Keratinocyte (primary cell): ENCODE measurements around the gene PALMD. TPM values are rescaled to one million over a fixed set of nuclear protein-coding genes. Genes with fewer than 3 reads are reported as not detected.

Experiments
- DNase-seq: peaks from one replicate; pipeline ENCODE4 v3.0.0-alpha.2; 2011; ENCODE audit warnings: low read depth, missing footprints, low spot score
- FAIRE-seq: peaks from 2 replicates; lab custom pipeline; 2011; peaks lifted over from hg19 to GRCh38; lab: Jason Lieb, UNC
- H2AFZ ChIP-seq: 2 replicates; pipeline ENCODE4 v1.6.0; 2012; ENCODE audit warnings: low read length, control low read depth, inconsistent platforms; ENCODE audit not compliant: control insufficient read depth
- H3K27ac ChIP-seq: 2 replicates; pipeline ENCODE4 v1.5.1; 2011; ENCODE audit warnings: low read length; ENCODE audit not compliant: control insufficient read depth, insufficient read depth
- H3K27me3 ChIP-seq: 3 replicates; pipeline ENCODE4 v1.6.0; 2011; ENCODE audit warnings: low read length; ENCODE audit not compliant: control insufficient read depth, insufficient read depth; ENCODE audit errors: extremely low read depth
- H3K36me3 ChIP-seq, 2 experiments: 2 replicates in 1 of 2; 3 replicates in 1 of 2; pipeline ENCODE4 v1.5.1; 2011; ENCODE audit warnings: low read length in 2 of 2, mild to moderate bottlenecking in 1 of 2; ENCODE audit not compliant: control insufficient read depth in 2 of 2, insufficient read depth in 2 of 2; ENCODE audit errors: extremely low read depth in 1 of 2
- H3K4me1 ChIP-seq: 3 replicates; pipeline ENCODE4 v1.5.1; 2011; ENCODE audit warnings: low read length; ENCODE audit not compliant: control insufficient read depth, insufficient read depth; ENCODE audit errors: extremely low read depth
- H3K4me2 ChIP-seq: 3 replicates; pipeline ENCODE4 v1.6.0; 2011; ENCODE audit warnings: low read depth, low read length; ENCODE audit not compliant: control insufficient read depth, insufficient read depth; ENCODE audit errors: extremely low read depth
- H3K4me3 ChIP-seq, 3 experiments: fragments of 200-600 bp in 1 of 3; sonication (generic) in 1 of 3; 2 replicates in 2 of 3; 3 replicates in 1 of 3; pipeline ENCODE4 v1.5.1; 2011 to 2016; ENCODE audit warnings: low read length in 3 of 3, mild to moderate bottlenecking in 3 of 3, control low read depth in 2 of 3, inconsistent platforms in 1 of 3, low read depth in 1 of 3, mixed read lengths in 1 of 3, mixed run types in 1 of 3, moderate library complexity in 1 of 3; ENCODE audit not compliant: control insufficient read depth in 2 of 3, insufficient read depth in 2 of 3; ENCODE audit errors: extremely low read depth in 1 of 3
- H3K79me2 ChIP-seq: 2 replicates; pipeline ENCODE4 v1.6.0; 2012; ENCODE audit warnings: low read length; ENCODE audit not compliant: control insufficient read depth, insufficient read depth
- H3K9ac ChIP-seq: 3 replicates; pipeline ENCODE4 v1.6.0; 2011; ENCODE audit warnings: low read length; ENCODE audit not compliant: control insufficient read depth, insufficient read depth; ENCODE audit errors: extremely low read depth
- H3K9me1 ChIP-seq: 3 replicates; pipeline ENCODE4 v1.6.0; 2011; ENCODE audit warnings: low read length; ENCODE audit not compliant: control insufficient read depth, insufficient read depth; ENCODE audit errors: extremely low read depth
- H3K9me3 ChIP-seq: 2 replicates; pipeline ENCODE4 v1.5.1; 2012; ENCODE audit warnings: low read depth, low read length; ENCODE audit not compliant: control insufficient read depth
- H4K20me1 ChIP-seq: 3 replicates; pipeline ENCODE4 v1.6.0; 2011; ENCODE audit warnings: low read length; ENCODE audit not compliant: control insufficient read depth, insufficient read depth; ENCODE audit errors: extremely low read depth
- EZH2 ChIP-seq: IDR thresholded peaks from one replicate; pipeline ENCODE4 v1.6.1; 2012; ENCODE audit warnings: inconsistent platforms, mild to moderate bottlenecking, low read length, moderate library complexity
- dilution Hi-C: fragments of 300-500 bp; cut with MboI; formaldehyde crosslinking; loops from one replicate; pipeline ENCODE4 v1.7.0; 2020; ENCODE audit warnings: low sequenced_read_pairs; ENCODE audit not compliant: extremely low pct_ligation_motif_present
- polyA plus RNA-seq, 5 experiments: library from polyadenylated mRNA; depleted of rRNA in 3 of 5; stranded (reverse) in 3 of 5; stranded (forward) in 1 of 5; unstranded in 1 of 5; fragments of >200 nt; gene quantifications; 1 replicate in 1 of 5; 2 replicates in 3 of 5; 3 replicates in 1 of 5; pipeline versions ENCODE4 v1.2.1 to v1.2.3, GENCODE V29; 2011 to 2012; ENCODE audit warnings: missing spikeins in 2 of 5, low read depth in 1 of 5, low replicate concordance in 1 of 5
- TF ChIP-seq, protein P1 (sequence below), 3 experiments: IDR thresholded peaks in 1 of 3; conservative IDR thresholded peaks in 1 of 3; optimal IDR thresholded peaks in 1 of 3; 2 replicates in 2 of 3; 3 replicates in 1 of 3; pipeline versions ENCODE3 to v1.5.1; 2011; ENCODE audit warnings: low read length in 3 of 3, mild to moderate bottlenecking in 3 of 3, moderate library complexity in 2 of 3, control low read depth in 1 of 3, inconsistent platforms in 1 of 3; ENCODE audit not compliant: insufficient read depth in 2 of 3; ENCODE audit errors: extremely low read depth in 1 of 3

Gene PALMD
- polyA plus RNA-seq, 1 donor (not counting 4 experiments of a cell fraction or from before 2014, with no cell fraction given), result 6.8 TPM

- Histone ChIP-seq H3K9me3 (no peaks in the 10 kb centered on the region), H2AFZ (no peak overlapping the region), H3K36me3 (no peaks in the 10 kb centered on the region), H3K27ac (no peak overlapping the region), H3K4me2 (no peak overlapping the region), H3K9ac (no peak overlapping the region), H3K9me1 (no peaks in the 10 kb centered on the region), H4K20me1 (no peaks in the 10 kb centered on the region), H3K4me1 (peaks cover 3% of the 10 kb centered on the region), H3K4me3 (no peak overlapping the region), H3K79me2 (no peaks in the 10 kb centered on the region), H3K27me3 (no peaks in the 10 kb centered on the region)
- dilution Hi-C loops, result no loop called here
- TF ChIP-seq, protein P1, sequence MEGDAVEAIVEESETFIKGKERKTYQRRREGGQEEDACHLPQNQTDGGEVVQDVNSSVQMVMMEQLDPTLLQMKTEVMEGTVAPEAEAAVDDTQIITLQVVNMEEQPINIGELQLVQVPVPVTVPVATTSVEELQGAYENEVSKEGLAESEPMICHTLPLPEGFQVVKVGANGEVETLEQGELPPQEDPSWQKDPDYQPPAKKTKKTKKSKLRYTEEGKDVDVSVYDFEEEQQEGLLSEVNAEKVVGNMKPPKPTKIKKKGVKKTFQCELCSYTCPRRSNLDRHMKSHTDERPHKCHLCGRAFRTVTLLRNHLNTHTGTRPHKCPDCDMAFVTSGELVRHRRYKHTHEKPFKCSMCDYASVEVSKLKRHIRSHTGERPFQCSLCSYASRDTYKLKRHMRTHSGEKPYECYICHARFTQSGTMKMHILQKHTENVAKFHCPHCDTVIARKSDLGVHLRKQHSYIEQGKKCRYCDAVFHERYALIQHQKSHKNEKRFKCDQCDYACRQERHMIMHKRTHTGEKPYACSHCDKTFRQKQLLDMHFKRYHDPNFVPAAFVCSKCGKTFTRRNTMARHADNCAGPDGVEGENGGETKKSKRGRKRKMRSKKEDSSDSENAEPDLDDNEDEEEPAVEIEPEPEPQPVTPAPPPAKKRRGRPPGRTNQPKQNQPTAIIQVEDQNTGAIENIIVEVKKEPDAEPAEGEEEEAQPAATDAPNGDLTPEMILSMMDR (optimal IDR thresholded peaks at IDR 0.05 in 1 of 3, IDR thresholded peaks at IDR 0.05 in 1 of 3, conservative IDR thresholded peaks at IDR 0.05 in 1 of 3; ENCODE audit: extremely low read depth in 1 of 3, insufficient read depth in 2 of 3, low read length in 3 of 3), result no peak
- no peak for TF ChIP-seq EZH2
- DNase-seq (no peak), FAIRE-seq (peak; percentile 76)
Measured at GRCh38 chr1:99599678-99600175, 46.2 kb upstream of the PALMD start.

DNA sequence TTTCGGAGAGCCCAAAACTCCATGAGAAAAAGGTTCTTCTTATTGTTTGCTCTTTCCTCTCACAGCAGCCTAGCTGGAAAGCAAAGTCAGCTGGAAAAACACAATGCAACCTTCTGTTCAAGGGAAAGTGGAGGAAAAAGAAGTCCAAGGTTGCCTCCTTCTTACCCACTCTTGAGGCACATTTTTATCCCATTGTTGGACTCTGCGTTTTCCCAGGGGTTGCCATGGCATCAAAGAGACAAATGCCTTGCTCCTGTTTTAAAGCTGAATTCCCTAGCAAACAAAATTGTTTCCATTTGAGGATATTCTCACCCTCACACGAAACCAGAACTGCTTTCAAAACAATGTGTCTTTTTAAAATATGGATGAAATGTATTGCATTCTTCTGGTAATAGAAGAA is 45.1 kb upstream of the PALMD start:
- no peaks in the 10 kb centered on the region for H3K27me3 ChIP-seq
- peaks cover 3% of the 10 kb centered on the region for H3K4me1 ChIP-seq
- H3K27ac ChIP-seq, result no peak overlapping the region
- dilution Hi-C loops, result no loop called here
- no peaks in the 10 kb centered on the region for H3K36me3 ChIP-seq
- FAIRE-seq, result no peak
- no peaks in the 10 kb centered on the region for H3K9me3 ChIP-seq
- H2AFZ ChIP-seq, result no peak overlapping the region
- no peak for DNase-seq
- TF ChIP-seq, protein P1 (optimal IDR thresholded peaks at IDR 0.05 in 1 of 3, IDR thresholded peaks at IDR 0.05 in 1 of 3, conservative IDR thresholded peaks at IDR 0.05 in 1 of 3; ENCODE audit: extremely low read depth in 1 of 3, insufficient read depth in 2 of 3, low read length in 3 of 3), result no peak
- no peak for TF ChIP-seq EZH2
- no peak overlapping the region for H3K4me2 ChIP-seq
- H3K9me1 ChIP-seq, result no peaks in the 10 kb centered on the region
- no peak overlapping the region for H3K9ac ChIP-seq
- no peak overlapping the region for H3K4me3 ChIP-seq
- H3K79me2 ChIP-seq, result no peaks in the 10 kb centered on the region
- H4K20me1 ChIP-seq, result no peaks in the 10 kb centered on the region
